HG03066 (cell line): ENCODE data around the gene NRP1.
"Not testable (repeated sequence)": the region's sequence is repeated elsewhere in the genome, so short reads cannot be mapped to it uniquely, and the experiment has no call there.

ENCODE experiments used
- ATAC-seq: cut with Tn5 transposase; IDR thresholded peaks from one replicate; pipeline ENCODE4 v1.9.1; 2021; ENCODE audit warnings: low read depth; ENCODE audit not compliant: unreplicated experiment

NRP1 gene

DNA sequence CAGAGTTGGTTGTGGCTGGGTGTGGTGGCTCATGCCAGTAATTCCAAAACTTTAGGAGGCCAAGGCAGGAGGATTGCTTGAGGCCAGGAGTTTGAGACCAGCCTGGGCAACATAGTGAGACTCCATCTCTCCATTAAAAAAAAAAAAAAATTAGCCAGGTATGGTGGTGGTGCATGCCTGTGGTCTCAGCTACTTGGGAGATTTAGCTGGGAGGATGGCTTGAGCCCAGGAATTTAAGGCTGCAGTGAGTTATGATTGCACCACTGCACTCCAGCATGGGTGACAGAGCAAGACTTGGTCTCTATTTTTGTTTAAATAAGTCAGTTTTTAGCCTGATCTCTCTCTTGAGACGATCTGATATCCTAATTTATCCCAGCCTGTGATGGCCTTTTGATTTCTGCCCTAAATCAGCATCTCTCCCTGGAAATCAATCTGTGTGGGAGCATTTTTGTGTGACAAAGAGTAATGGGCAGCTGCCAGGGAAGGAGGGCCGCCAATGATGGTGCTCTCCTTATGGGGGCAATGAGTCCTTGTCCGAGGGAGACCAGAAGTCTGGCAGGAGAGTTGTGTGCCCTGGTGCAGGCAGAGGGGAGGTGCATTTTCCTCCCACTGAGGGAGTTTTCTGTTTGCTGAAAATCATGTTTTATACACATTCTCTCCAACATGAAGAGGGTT lies 111.0 kb downstream of the NRP1 start:
- ATAC-seq = no peak

GRCh38 chr10:33222304-33222703 lies 112.2 kb downstream of the NRP1 start:
- not testable (repeated sequence) for ATAC-seq

GRCh38 chr10:33217854-33218253 lies 116.6 kb downstream of the NRP1 start:
- no peak for ATAC-seq

DNA sequence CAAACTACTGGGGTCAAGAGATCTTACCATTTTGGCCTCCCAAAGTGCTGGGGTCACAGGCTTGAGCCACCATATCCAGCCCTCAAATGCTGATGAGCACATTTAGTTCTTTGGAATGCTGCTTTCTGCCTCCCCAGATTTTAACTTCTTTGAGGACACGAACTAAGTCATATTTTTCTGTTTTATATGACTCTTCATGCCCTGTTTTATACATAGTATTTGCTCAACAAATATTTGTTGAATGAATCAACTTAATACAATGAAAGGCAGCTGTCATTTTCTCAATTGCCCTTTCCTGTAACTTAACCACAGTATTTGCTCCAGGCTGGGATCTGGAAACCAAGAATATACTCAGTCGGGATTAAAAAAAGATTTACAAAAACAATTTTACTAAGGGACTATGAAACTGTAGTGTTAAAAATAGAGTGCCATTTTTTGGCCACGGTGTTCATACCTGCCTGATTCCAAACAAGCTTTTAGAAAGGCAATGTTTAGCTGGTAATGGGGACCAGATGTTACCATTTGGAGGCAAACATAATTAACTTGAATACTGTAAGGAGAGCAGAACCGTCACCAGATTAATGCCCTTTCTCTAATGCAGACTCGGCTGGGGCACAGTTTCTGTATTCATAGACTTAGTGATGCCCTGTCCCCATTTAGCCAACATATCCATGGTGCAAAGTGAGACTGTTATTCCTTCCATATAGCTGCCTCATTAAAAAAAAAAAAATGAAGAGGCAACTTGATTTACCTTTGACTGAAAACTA lies 117.6 kb downstream of the NRP1 start:
- ATAC-seq = no peak

DNA sequence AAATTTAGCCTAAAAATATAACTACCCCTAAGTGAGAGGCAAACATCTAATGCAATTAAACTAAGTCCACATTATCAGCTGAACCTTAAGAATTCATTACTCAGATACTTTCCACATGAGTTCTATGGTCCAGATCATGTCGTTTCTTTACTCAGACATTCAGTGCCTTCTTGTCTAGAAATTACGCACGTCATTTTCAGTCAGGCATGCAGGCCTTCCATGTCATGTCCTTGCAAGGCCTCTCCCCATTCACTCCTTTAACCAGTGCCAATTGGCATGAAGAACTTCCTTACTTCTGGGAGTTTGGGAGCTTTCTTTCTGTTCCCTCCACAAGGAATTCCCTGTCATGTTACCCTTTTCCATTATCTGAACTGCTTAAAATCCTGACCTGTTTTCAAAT lies 118.8 kb downstream of the NRP1 start:
- ATAC-seq = no peak

- ATAC-seq = no peak
Observed at GRCh38 chr10:33215154-33215553, 119.3 kb downstream of the NRP1 start.

GRCh38 chr10:33214174-33214573 lies 120.3 kb downstream of the NRP1 start:
- ATAC-seq = no peak

DNA sequence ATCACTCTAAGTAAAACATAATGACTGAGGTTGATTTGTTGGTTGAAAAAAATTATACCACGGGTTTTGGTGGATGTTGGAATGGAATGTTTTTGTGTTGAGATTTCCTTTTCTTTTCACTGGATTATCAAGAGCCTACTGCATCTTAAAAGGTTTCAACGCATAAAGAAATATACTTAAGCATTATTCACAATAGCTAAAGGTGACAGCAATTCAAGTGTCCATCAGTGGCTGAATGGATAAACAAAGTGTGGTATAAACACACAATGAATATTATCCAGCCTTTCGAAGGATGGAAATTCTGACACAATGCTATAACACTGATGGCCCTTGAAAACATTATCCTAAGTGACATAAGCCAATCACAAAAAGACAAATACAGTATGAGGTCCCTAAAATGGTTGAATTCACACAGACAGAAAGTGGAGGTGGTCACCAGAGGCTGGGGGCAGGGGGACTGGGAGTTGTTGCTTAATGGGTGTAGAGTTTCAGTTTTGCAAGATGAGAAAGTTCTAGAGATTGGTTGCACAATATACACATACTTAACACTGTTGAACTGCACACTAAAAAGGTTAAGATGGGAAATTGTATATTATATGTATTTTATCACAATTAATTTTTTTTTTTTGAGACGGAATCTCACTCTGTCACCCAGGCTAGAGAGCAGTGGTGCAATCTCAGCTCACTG lies 122.3 kb downstream of the NRP1 start:
- no peak for ATAC-seq

DNA sequence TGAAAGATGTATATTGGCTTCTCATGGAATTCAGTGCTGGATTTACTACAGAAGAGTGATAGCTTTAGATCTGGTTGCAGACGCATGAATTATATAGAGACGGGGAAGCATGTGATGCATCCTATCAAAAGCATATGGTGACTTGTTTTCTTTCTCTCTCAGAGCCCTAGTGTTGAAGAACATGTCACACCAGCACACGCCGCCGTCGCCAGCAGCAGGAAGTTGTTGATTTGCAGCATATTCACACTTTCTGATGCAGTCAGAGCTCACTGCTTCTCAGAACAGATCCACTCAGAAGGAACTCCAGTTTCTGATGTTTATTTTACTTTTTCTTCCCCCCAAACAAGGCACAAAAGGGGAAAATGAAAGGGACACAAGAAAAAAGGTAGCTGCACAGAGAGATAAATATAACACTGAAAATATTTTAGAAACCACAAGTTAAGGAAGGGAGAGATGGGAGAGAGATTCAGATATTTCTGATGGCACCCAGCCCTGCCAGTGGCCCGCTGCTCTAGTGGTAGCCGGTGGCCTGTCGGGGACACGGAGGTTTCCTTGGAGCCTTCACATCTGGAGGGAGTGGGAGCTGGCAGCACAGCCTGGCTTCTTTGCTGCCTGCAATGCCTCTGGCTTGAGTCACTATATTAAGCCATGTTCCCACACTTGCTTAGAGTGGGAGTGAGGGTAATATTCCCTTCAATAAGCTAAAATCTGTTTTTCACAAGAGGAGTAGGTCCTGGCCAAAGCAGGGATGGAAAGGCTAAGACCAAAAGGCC lies 123.2 kb downstream of the NRP1 start:
- no peak for ATAC-seq

GRCh38 chr10:33209802-33210201 lies 124.7 kb downstream of the NRP1 start:
- ATAC-seq = no peak

DNA sequence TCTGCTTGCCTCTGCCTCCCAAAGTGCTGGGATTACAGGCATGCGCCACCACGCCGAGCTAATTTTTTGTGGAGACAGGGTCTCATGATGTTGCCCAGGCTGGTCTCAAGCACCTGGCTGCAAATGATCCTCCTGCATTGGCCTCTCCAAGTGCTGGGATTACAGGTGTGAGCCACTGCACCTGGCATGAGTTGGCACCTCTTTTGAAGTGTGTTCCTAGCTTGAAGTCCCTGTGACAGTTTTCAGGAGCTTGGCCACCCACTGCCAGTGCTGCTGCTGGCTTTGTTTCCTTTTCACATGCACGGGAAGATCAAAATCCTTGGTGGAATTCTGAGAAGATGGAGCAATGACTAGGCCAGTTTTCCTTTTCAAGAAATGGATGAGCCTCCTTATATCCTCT lies 126.3 kb downstream of the NRP1 start:
- no peak for ATAC-seq

GRCh38 chr10:33204031-33204430 lies 130.4 kb downstream of the NRP1 start:
- ATAC-seq = no peak

DNA sequence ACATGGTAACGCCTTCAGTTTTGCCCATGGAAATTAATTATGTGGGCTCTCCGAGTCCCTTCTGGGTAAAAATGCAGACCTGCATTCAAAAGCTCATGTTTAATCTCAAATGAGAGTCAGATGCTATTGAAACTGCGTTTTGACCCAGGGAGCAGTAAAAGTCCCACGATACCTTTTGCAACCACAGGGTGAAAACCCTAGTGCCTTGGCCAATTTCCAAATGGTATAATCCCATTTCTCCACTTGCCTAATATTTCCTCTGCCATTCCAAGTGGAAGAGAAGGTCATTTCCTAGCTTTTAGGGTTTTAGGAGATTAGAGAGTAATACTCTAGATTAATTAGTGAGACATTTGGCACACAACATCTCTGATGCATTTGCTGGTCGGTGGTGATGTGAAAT lies 132.5 kb downstream of the NRP1 start:
- ATAC-seq = no peak

- no peak for ATAC-seq
Observed at GRCh38 chr10:33201056-33201780, 133.2 kb downstream of the NRP1 start.

GRCh38 chr10:33199731-33200232 lies 134.7 kb downstream of the NRP1 start:
- no peak for ATAC-seq

DNA sequence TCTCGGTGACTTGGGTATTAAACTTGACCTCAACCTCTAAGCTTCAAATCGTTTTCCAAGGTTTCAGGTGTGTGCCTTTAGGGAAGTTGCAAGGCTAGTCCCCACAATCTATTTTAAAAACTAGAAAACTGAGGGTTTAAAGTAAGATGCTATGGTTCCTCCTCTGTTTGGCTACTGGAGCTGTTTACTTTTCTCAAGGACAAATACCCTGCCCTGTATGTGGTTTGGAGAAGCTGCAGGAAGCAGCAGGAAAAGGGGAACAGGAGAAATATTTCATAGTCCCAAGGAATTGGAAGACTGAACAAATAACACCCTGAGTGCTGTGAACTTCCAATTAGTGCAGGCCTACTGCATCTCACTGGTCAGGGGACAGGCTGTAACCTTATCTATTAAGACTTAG lies 135.9 kb downstream of the NRP1 start:
- no peak for ATAC-seq

DNA sequence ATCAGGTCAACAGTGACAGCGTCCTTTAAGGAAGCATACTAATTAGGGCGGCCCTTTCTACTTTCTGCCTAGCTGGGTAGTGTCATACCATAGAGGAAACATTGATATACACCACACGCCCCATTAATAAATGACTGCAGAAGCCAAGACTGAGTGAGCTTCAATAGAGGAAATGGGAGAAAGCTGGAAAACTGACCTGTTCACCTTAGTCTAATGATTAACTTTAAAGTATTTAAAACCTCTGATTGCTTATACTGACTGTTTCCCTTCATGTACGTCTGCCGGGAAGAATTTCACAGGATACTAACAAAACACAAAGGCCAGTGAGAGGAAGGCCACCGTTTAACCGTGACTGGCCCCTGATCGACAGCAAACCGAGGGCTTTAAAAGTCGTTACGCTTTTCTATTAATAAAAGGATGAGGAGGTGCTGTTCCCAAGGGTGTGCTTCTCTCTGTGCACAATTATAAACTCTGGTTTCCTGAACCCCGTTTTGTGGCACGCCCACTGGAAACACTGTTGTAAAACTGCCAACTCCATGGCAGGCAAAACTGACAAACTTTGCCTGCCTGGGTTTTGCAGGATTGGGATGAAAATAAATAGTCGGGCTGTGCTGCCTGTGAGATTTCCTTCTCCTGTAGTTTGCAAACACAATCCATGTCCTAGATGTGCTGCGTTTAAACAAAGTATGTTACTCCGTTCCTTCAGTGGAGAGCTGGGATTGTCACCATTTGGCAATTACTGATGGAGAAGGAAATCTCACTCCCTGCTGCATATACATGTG lies 137.6 kb downstream of the NRP1 start:
- no peak for ATAC-seq

DNA sequence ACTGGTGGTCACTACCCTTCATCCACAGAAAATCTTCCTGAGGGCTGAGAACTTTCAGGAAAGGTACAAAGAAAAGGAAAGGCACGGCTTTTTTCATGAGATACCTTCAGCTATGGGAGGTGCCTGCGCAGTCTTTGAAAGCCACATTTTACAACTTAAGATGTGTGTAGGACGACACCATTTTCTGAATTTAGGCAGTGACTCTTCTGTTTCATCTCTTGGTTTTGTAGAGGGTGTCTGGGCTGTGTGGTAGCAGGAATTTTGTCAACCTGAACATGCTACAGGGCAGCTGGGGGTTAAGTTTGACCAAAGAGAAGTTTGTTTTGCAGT lies 138.1 kb downstream of the NRP1 start:
- ATAC-seq = no peak

DNA sequence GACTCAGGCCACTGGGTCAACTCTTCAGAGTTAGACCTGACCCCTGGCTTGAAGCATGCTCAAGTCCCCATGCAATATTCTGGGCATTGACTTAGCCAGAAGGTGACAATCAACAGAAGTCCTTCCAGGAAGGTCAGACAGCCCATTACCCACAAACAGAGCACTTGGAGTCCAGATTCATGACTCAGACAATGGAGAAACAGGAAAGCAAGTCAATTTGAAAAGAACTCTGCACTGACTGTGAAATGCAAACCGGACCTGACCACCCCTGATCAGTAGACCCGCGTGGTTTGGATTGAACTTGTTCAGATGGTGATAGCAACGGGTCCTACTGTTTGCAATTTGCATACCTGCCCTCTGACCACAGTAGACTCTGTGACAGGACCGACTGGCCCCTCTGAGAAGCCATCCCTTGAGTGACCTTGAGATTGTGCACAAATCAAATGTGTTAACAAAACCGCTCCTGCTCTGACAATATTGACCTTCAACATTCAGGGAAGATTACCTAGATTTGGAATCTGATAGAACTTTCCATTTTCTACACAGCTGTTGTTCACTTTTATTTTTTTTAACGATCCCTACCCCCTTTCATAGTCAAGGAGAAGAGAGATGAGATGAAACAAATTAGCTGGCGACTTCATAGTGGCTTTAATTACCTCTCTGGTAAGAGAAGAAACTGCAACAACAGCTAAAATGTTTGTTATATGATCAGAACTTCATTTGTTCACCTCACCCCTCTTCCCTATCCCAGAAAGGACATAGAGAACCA lies 138.7 kb downstream of the NRP1 start:
- no peak for ATAC-seq
